ENCODE results near the gene PPP2R2D.

GRCh38 chr10:132005147-132005546 is 104.3 kb downstream of the PPP2R2D start:
- TF ChIP-seq CTCF (IDR thresholded peaks at IDR 0.05), result no peak
- TF ChIP-seq POLR2A (IDR thresholded peaks at IDR 0.05), result no peak
